ENCODE results near the gene LLGL2. TPM values are rescaled to one million over a fixed set of nuclear protein-coding genes. Genes with fewer than 3 reads are reported as not detected.

Gene LLGL2
- total and polyA plus RNA-seq, 5 donors from 2014 or later, result 13.6 to 44.1 (median 17.5) TPM

- DNase-seq (no peak), ATAC-seq (ENCODE audit: low read depth in 2 of 2) (no peak)
- H3K27me3 ChIP-seq (ENCODE audit: control insufficient read depth, insufficient read depth, low read length), result no peaks in the 10 kb centered on the region
- H3K36me3 Mint-ChIP-seq, result peaks cover 4% of the 10 kb centered on the region
- no peaks in the 10 kb centered on the region for H3K4me1 ChIP-seq (ENCODE audit: control insufficient read depth, insufficient read depth, low read length, poor library complexity, severe bottlenecking)
- H3K4me1 Mint-ChIP-seq, result peaks cover 0 to 3% (median 1%) of the 10 kb centered on the region in 4 donors
- no peak overlapping the region for H3K4me3 ChIP-seq (ENCODE audit: low read depth, low read length)
- peak overlapping the region in 1 of 3 donors; percentile 48 for H3K27ac Mint-ChIP-seq
- H3K27me3 Mint-ChIP-seq, result no peaks in the 10 kb centered on the region
- no peak overlapping the region for H3K4me3 Mint-ChIP-seq
- no peaks in the 10 kb centered on the region for H3K9me3 Mint-ChIP-seq
- no peaks in the 10 kb centered on the region for H3K36me3 ChIP-seq (ENCODE audit: control insufficient read depth, insufficient read depth, low read length)
- no peaks in the 10 kb centered on the region for H3K9me3 ChIP-seq (ENCODE audit: control insufficient read depth in 2 of 2, low read length in 2 of 2)
- no peak overlapping the region for H3K27ac ChIP-seq (ENCODE audit: insufficient read depth, low read length, poor library complexity, severe bottlenecking)
Observed at GRCh38 chr17:75555679-75556153, 30.2 kb downstream of the LLGL2 start.

DNA sequence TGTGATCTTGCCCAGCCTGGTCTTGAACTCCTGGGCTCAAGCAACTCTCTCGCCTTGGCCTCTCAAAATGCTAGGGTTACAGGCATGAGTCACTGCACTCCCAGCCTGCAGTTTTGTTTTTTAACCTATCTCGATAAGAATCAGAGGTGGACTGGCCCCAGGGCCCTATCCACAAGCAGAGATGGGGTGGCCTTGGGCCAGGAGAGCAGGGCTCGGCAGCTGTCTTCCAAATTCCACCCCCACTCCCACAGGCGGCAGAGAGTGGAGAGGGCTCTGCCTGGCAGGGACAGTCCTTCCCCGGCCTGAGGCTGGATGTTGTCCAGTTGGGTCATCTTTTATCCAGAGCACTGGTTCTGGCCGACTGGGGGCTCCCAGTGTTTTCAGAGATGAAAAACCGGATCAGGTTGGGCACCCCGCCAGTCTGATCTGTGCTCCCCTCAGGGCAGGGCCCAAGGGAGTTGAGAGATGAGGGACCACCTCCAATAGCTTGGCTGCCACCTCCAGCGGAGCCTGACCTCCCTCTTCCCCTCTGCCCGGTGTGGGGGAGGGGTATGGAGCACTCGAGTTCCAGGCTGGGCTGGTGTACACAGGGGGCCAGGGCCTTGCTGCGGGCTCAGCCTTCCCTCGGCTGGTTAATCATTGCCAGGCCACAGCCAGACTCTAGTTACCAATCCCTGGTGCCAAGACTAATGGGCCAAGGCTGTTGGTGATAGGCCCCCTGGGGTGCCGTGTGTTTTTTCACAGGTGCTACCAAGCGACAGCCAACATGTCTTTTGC lies 31.8 kb downstream of the LLGL2 start:
- H3K27ac Mint-ChIP-seq, result no peak overlapping the region

GRCh38 chr17:75557852-75558665 lies 32.6 kb downstream of the LLGL2 start:
- ATAC-seq (ENCODE audit: low read depth in 2 of 2) (no peak), DNase-seq (no peak)
- no peaks in the 10 kb centered on the region for H3K4me1 Mint-ChIP-seq
- Histone ChIP-seq H3K4me3 (ENCODE audit: low read depth, low read length) (no peak overlapping the region), H3K4me1 (ENCODE audit: control insufficient read depth, insufficient read depth, low read length, poor library complexity, severe bottlenecking) (no peaks in the 10 kb centered on the region), H3K36me3 (ENCODE audit: control insufficient read depth, insufficient read depth, low read length) (peaks cover 2% of the 10 kb centered on the region), H3K9me3 (ENCODE audit: control insufficient read depth in 2 of 2, low read length in 2 of 2) (no peaks in the 10 kb centered on the region), H3K27me3 (ENCODE audit: control insufficient read depth, insufficient read depth, low read length) (no peaks in the 10 kb centered on the region), H3K27ac (ENCODE audit: insufficient read depth, low read length, poor library complexity, severe bottlenecking) (no peak overlapping the region)
- H3K4me3 Mint-ChIP-seq, result no peak overlapping the region
- no peak overlapping the region for H3K27ac Mint-ChIP-seq
- peaks cover 5% of the 10 kb centered on the region for H3K36me3 Mint-ChIP-seq
- H3K9me3 Mint-ChIP-seq, result no peaks in the 10 kb centered on the region
- H3K27me3 Mint-ChIP-seq, result no peaks in the 10 kb centered on the region

More for the DNA sequence above, 31.8 kb downstream of the LLGL2 start:
- peaks cover under 1% of the 10 kb centered on the region for H3K36me3 Mint-ChIP-seq
- no peaks in the 10 kb centered on the region for H3K4me1 Mint-ChIP-seq
- no peaks in the 10 kb centered on the region for H3K9me3 ChIP-seq (ENCODE audit: control insufficient read depth in 2 of 2, low read length in 2 of 2)
- no peaks in the 10 kb centered on the region for H3K27me3 ChIP-seq (ENCODE audit: control insufficient read depth, insufficient read depth, low read length)
- H3K4me3 Mint-ChIP-seq, result no peak overlapping the region
- H3K27ac ChIP-seq (ENCODE audit: insufficient read depth, low read length, poor library complexity, severe bottlenecking), result no peak overlapping the region
- no peak overlapping the region for H3K4me3 ChIP-seq (ENCODE audit: low read depth, low read length)
- ATAC-seq (ENCODE audit: low read depth in 2 of 2) (no peak), DNase-seq (no peak)
- H3K27me3 Mint-ChIP-seq, result no peaks in the 10 kb centered on the region
- no peaks in the 10 kb centered on the region for H3K4me1 ChIP-seq (ENCODE audit: control insufficient read depth, insufficient read depth, low read length, poor library complexity, severe bottlenecking)
- H3K36me3 ChIP-seq (ENCODE audit: control insufficient read depth, insufficient read depth, low read length), result no peaks in the 10 kb centered on the region
- H3K9me3 Mint-ChIP-seq, result no peaks in the 10 kb centered on the region

DNA sequence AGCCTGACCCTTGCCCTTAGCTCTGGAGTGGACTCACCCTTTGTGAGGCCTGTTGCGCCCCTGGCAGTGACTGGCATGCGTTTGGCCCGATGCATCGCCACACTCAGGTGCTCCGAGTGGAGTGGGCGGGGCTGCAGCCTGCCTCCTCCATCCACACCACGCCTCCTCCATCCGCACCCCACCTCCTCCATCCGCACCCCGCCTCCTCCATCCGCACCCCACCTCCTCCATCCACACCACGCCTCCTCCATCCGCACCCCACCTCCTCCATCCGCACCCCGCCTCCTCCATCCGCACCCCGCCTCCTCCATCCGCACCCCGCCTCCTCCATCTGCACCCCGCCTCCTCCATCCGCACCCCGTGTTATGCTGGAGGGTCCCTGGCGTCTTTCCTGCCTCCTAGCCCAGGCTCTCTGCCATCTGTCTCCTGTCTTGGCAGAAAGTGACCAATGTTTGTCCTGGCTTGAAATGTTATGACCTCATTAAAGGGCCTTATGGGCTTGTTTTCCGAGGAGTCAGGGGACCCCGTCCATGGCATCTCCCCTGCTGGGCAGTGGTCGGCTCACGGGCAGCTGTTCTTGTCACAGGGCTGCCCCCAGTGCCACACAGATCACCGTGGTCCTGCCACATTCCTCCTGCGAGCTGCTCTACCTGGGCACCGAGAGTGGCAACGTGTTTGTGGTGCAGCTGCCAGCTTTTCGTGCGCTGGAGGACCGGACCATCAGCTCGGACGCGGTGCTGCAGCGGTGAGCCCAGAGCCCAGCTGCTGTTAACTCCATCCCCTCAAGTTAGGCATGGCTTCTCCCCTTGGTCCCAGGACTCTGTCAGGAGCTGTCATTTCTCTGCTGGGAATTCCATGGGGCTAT lies 33.4 kb downstream of the LLGL2 start:
- DNase-seq (peak in 1 of 3 donors; percentile 39), ATAC-seq (ENCODE audit: low read depth in 2 of 2) (no peak)
- H3K27ac Mint-ChIP-seq, result no peak overlapping the region
- no peak overlapping the region for H3K27ac ChIP-seq (ENCODE audit: insufficient read depth, low read length, poor library complexity, severe bottlenecking)
- no peaks in the 10 kb centered on the region for H3K4me1 Mint-ChIP-seq
- H3K4me3 Mint-ChIP-seq, result no peak overlapping the region
- no peaks in the 10 kb centered on the region for H3K4me1 ChIP-seq (ENCODE audit: control insufficient read depth, insufficient read depth, low read length, poor library complexity, severe bottlenecking)
- H3K4me3 ChIP-seq (ENCODE audit: low read depth, low read length), result no peak overlapping the region
- no peaks in the 10 kb centered on the region for H3K27me3 ChIP-seq (ENCODE audit: control insufficient read depth, insufficient read depth, low read length)
- H3K36me3 Mint-ChIP-seq, result peaks cover 5% of the 10 kb centered on the region
- H3K9me3 ChIP-seq (ENCODE audit: control insufficient read depth in 2 of 2, low read length in 2 of 2), result no peaks in the 10 kb centered on the region
- peaks cover 11% of the 10 kb centered on the region for H3K36me3 ChIP-seq (ENCODE audit: control insufficient read depth, insufficient read depth, low read length)
- no peaks in the 10 kb centered on the region for H3K27me3 Mint-ChIP-seq
- H3K9me3 Mint-ChIP-seq, result no peaks in the 10 kb centered on the region

GRCh38 chr17:75559958-75560533 lies 34.5 kb downstream of the LLGL2 start:
- no peaks in the 10 kb centered on the region for H3K27me3 Mint-ChIP-seq
- Histone ChIP-seq H3K27me3 (ENCODE audit: control insufficient read depth, insufficient read depth, low read length) (no peaks in the 10 kb centered on the region), H3K9me3 (ENCODE audit: control insufficient read depth in 2 of 2, low read length in 2 of 2) (no peaks in the 10 kb centered on the region), H3K4me3 (ENCODE audit: low read depth, low read length) (no peak overlapping the region), H3K36me3 (ENCODE audit: control insufficient read depth, insufficient read depth, low read length) (peaks cover 17% of the 10 kb centered on the region), H3K4me1 (ENCODE audit: control insufficient read depth, insufficient read depth, low read length, poor library complexity, severe bottlenecking) (no peaks in the 10 kb centered on the region), H3K27ac (ENCODE audit: insufficient read depth, low read length, poor library complexity, severe bottlenecking) (no peak overlapping the region)
- H3K36me3 Mint-ChIP-seq, result peaks cover 5% of the 10 kb centered on the region
- H3K4me3 Mint-ChIP-seq, result no peak overlapping the region
- H3K4me1 Mint-ChIP-seq, result no peaks in the 10 kb centered on the region
- no peaks in the 10 kb centered on the region for H3K9me3 Mint-ChIP-seq
- ATAC-seq (ENCODE audit: low read depth in 2 of 2) (no peak), DNase-seq (no peak)
- H3K27ac Mint-ChIP-seq, result no peak overlapping the region

GRCh38 chr17:75561927-75562603 lies 36.6 kb downstream of the LLGL2 start:
- peak in 1 of 3 donors; percentile 13 for DNase-seq

More at GRCh38 chr17:75561927-75562603, 36.6 kb downstream of the LLGL2 start:
- H3K36me3 ChIP-seq (ENCODE audit: control insufficient read depth, insufficient read depth, low read length), result peaks cover 29% of the 10 kb centered on the region
- Mint-ChIP-seq H3K27ac (no peak overlapping the region), H3K27me3 (no peaks in the 10 kb centered on the region), H3K9me3 (no peaks in the 10 kb centered on the region), H3K4me1 (peaks cover 0 to 3% (median 0%) of the 10 kb centered on the region in 4 donors), H3K36me3 (peaks cover 20% of the 10 kb centered on the region), H3K4me3 (no peak overlapping the region)
- ATAC-seq (ENCODE audit: low read depth in 2 of 2), result no peak
- H3K27ac ChIP-seq (ENCODE audit: insufficient read depth, low read length, poor library complexity, severe bottlenecking), result no peak overlapping the region
- no peak overlapping the region for H3K4me3 ChIP-seq (ENCODE audit: low read depth, low read length)
- no peaks in the 10 kb centered on the region for H3K27me3 ChIP-seq (ENCODE audit: control insufficient read depth, insufficient read depth, low read length)
- no peaks in the 10 kb centered on the region for H3K4me1 ChIP-seq (ENCODE audit: control insufficient read depth, insufficient read depth, low read length, poor library complexity, severe bottlenecking)
- no peaks in the 10 kb centered on the region for H3K9me3 ChIP-seq (ENCODE audit: control insufficient read depth in 2 of 2, low read length in 2 of 2)

All from CD4-positive, CD25-positive, alpha-beta regulatory T cell (primary cell).